Vagina (tissue), 2 donors: ENCODE measurements around the gene CHEK1.

ENCODE experiments used
- POLR2A ChIP-seq, 2 donors: fragments of 450-650 bp; IDR thresholded peaks; one replicate each; pipeline ENCODE4 v1.6.1; 2017; ENCODE audit warnings: antibody characterized with exemption in 2 of 2, mild to moderate bottlenecking in 2 of 2, moderate library complexity in 2 of 2
- TF ChIP-seq, protein P1 (sequence below), 3 experiments: fragments of 450-650 bp in 2 of 3; fragments of 200-600 bp in 1 of 3; sonication (generic) in 1 of 3; IDR thresholded peaks; one replicate each; pipeline ENCODE4 v1.5.1; 2017 to 2019; ENCODE audit warnings: antibody characterized with exemption in 3 of 3, mild to moderate bottlenecking in 2 of 3, moderate library complexity in 2 of 3

DNA sequence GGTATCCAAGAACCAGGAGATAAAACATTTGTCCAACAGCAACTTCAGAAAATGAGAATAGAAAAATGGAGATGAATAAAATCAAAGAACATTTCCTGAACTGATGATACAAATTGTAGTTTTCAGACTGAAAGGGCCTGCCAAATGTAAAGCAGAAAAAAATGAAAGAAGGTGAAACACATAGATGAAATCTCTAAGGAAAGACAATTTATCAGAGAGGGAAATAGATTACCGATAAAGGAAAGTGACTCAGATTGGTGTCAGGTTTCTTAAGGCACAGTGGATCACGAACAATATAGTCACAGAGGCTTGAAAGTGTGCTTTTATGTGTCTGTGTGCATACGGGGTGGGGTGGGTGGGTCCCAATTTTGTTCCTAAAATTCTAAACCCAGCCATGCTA, 36.5 kb upstream of the CHEK1 start:
- TF ChIP-seq, protein P1, sequence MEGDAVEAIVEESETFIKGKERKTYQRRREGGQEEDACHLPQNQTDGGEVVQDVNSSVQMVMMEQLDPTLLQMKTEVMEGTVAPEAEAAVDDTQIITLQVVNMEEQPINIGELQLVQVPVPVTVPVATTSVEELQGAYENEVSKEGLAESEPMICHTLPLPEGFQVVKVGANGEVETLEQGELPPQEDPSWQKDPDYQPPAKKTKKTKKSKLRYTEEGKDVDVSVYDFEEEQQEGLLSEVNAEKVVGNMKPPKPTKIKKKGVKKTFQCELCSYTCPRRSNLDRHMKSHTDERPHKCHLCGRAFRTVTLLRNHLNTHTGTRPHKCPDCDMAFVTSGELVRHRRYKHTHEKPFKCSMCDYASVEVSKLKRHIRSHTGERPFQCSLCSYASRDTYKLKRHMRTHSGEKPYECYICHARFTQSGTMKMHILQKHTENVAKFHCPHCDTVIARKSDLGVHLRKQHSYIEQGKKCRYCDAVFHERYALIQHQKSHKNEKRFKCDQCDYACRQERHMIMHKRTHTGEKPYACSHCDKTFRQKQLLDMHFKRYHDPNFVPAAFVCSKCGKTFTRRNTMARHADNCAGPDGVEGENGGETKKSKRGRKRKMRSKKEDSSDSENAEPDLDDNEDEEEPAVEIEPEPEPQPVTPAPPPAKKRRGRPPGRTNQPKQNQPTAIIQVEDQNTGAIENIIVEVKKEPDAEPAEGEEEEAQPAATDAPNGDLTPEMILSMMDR (IDR thresholded peaks at IDR 0.05): no peak
- TF ChIP-seq POLR2A (IDR thresholded peaks at IDR 0.05): no peak
